Skeletal muscle satellite cell (primary cell): ENCODE measurements around the gene NELFA.

Experiments used
- H3K27me3 ChIP-seq: 2 replicates; pipeline ENCODE4 v1.7.0; 2013; ENCODE audit warnings: low read length; ENCODE audit not compliant: control insufficient read depth, insufficient read depth
- H3K36me3 ChIP-seq: 2 replicates; pipeline ENCODE4 v1.7.0; 2013; ENCODE audit warnings: mild to moderate bottlenecking, control low read depth, low read length; ENCODE audit not compliant: insufficient read depth
- H3K4me1 ChIP-seq: 2 replicates; pipeline ENCODE4 v1.7.0; 2013; ENCODE audit warnings: low read length; ENCODE audit not compliant: control insufficient read depth, insufficient read depth
- H3K4me2 ChIP-seq: 2 replicates; pipeline ENCODE4 v1.7.0; 2013; ENCODE audit warnings: mild to moderate bottlenecking, low read length
- H3K4me3 ChIP-seq: 2 replicates; pipeline ENCODE4 v1.7.0; 2013; ENCODE audit warnings: low read length
- H3K9ac ChIP-seq: 2 replicates; pipeline ENCODE4 v1.7.0; 2013; ENCODE audit warnings: mild to moderate bottlenecking, low read depth, low read length, moderate library complexity
- H3K9me3 ChIP-seq: replicated peaks from 2 replicates; pipeline ENCODE4 v1.7.0; 2013; ENCODE audit warnings: mild to moderate bottlenecking, control low read depth, low read length

Gene NELFA

GRCh38 chr4:1975880-1976279, 32.9 kb downstream of the NELFA start:
- H3K9ac ChIP-seq, result no peak overlapping the region
- no peak overlapping the region for H3K4me2 ChIP-seq
- no peaks in the 10 kb centered on the region for H3K27me3 ChIP-seq
- H3K36me3 ChIP-seq, result peaks cover 72% of the 10 kb centered on the region
- H3K9me3 ChIP-seq, result no peaks in the 10 kb centered on the region
- no peaks in the 10 kb centered on the region for H3K4me1 ChIP-seq
- no peak overlapping the region for H3K4me3 ChIP-seq

GRCh38 chr4:1975391-1975801, 33.4 kb downstream of the NELFA start:
- Histone ChIP-seq H3K36me3 (peaks cover 72% of the 10 kb centered on the region), H3K4me3 (no peak overlapping the region), H3K4me2 (no peak overlapping the region), H3K27me3 (no peaks in the 10 kb centered on the region), H3K9me3 (no peaks in the 10 kb centered on the region), H3K9ac (no peak overlapping the region), H3K4me1 (no peaks in the 10 kb centered on the region)

GRCh38 chr4:1974840-1975239, 33.9 kb downstream of the NELFA start:
- no peaks in the 10 kb centered on the region for H3K9me3 ChIP-seq
- no peak overlapping the region for H3K4me3 ChIP-seq
- H3K4me2 ChIP-seq, result no peak overlapping the region
- no peak overlapping the region for H3K9ac ChIP-seq
- no peaks in the 10 kb centered on the region for H3K27me3 ChIP-seq
- no peaks in the 10 kb centered on the region for H3K4me1 ChIP-seq
- H3K36me3 ChIP-seq, result peaks cover 67% of the 10 kb centered on the region

GRCh38 chr4:1973661-1974060, 35.1 kb downstream of the NELFA start:
- Histone ChIP-seq H3K4me3 (no peak overlapping the region), H3K27me3 (no peaks in the 10 kb centered on the region), H3K9ac (no peak overlapping the region), H3K4me2 (no peak overlapping the region), H3K4me1 (no peaks in the 10 kb centered on the region), H3K36me3 (peaks cover 63% of the 10 kb centered on the region), H3K9me3 (no peaks in the 10 kb centered on the region)

- Histone ChIP-seq H3K9ac (no peak overlapping the region), H3K36me3 (peaks cover 63% of the 10 kb centered on the region), H3K9me3 (no peaks in the 10 kb centered on the region), H3K4me3 (no peak overlapping the region), H3K4me2 (no peak overlapping the region), H3K27me3 (no peaks in the 10 kb centered on the region), H3K4me1 (no peaks in the 10 kb centered on the region)
Observed at GRCh38 chr4:1973218-1973617, 35.6 kb downstream of the NELFA start.

- Histone ChIP-seq H3K4me1 (no peaks in the 10 kb centered on the region), H3K4me2 (no peak overlapping the region), H3K4me3 (no peak overlapping the region), H3K9ac (no peak overlapping the region), H3K27me3 (no peaks in the 10 kb centered on the region), H3K9me3 (no peaks in the 10 kb centered on the region), H3K36me3 (peaks cover 58% of the 10 kb centered on the region)
Observed at GRCh38 chr4:1972414-1972813, 36.4 kb downstream of the NELFA start.

GRCh38 chr4:1971456-1972200, 37.1 kb downstream of the NELFA start:
- Histone ChIP-seq H3K9me3 (no peaks in the 10 kb centered on the region), H3K27me3 (no peaks in the 10 kb centered on the region), H3K4me3 (no peak overlapping the region), H3K36me3 (peaks cover 58% of the 10 kb centered on the region), H3K4me1 (no peaks in the 10 kb centered on the region), H3K4me2 (no peak overlapping the region), H3K9ac (no peak overlapping the region)

- Histone ChIP-seq H3K4me2 (no peak overlapping the region), H3K9ac (no peak overlapping the region), H3K4me3 (no peak overlapping the region), H3K27me3 (no peaks in the 10 kb centered on the region), H3K36me3 (peaks cover 54% of the 10 kb centered on the region), H3K9me3 (no peaks in the 10 kb centered on the region), H3K4me1 (no peaks in the 10 kb centered on the region)
Observed at GRCh38 chr4:1970926-1971325, 37.8 kb downstream of the NELFA start.

- Histone ChIP-seq H3K27me3 (no peaks in the 10 kb centered on the region), H3K9ac (no peak overlapping the region), H3K36me3 (peaks cover 54% of the 10 kb centered on the region), H3K9me3 (no peaks in the 10 kb centered on the region), H3K4me3 (no peak overlapping the region), H3K4me2 (no peak overlapping the region), H3K4me1 (no peaks in the 10 kb centered on the region)
Observed at GRCh38 chr4:1969928-1970723, 38.6 kb downstream of the NELFA start.

GRCh38 chr4:1968686-1969295, 40.0 kb downstream of the NELFA start:
- Histone ChIP-seq H3K9me3 (no peaks in the 10 kb centered on the region), H3K4me3 (no peak overlapping the region), H3K36me3 (peaks cover 56% of the 10 kb centered on the region), H3K27me3 (no peaks in the 10 kb centered on the region), H3K4me2 (no peak overlapping the region), H3K4me1 (no peaks in the 10 kb centered on the region), H3K9ac (no peak overlapping the region)

- Histone ChIP-seq H3K4me1 (no peaks in the 10 kb centered on the region), H3K4me3 (no peak overlapping the region), H3K9me3 (no peaks in the 10 kb centered on the region), H3K9ac (no peak overlapping the region), H3K27me3 (no peaks in the 10 kb centered on the region), H3K36me3 (peaks cover 61% of the 10 kb centered on the region), H3K4me2 (no peak overlapping the region)
Observed at GRCh38 chr4:1967512-1968149, 41.1 kb downstream of the NELFA start.
